AG10803 (cell line): Measurements from ENCODE around the gene SEPTIN7.

ENCODE experiments used
- DNase-seq: peaks from one replicate; pipeline ENCODE4 v3.0.0; 2010; ENCODE audit warnings: low read depth
- H3K4me3 ChIP-seq: 2 replicates; pipeline ENCODE4 v1.5.1; 2011; ENCODE audit warnings: mild to moderate bottlenecking, low read length, control low read depth
- CTCF ChIP-seq: conservative IDR thresholded peaks from 2 replicates; pipeline ENCODE4 v1.5.1; 2011; ENCODE audit warnings: mild to moderate bottlenecking, low read length, control low read depth, inconsistent platforms

SEPTIN7 gene

GRCh38 chr7:35758421-35758820 is 42.4 kb upstream of the SEPTIN7 start:
- no peak for TF ChIP-seq CTCF
- no peak for DNase-seq
- no peak overlapping the region for H3K4me3 ChIP-seq

DNA sequence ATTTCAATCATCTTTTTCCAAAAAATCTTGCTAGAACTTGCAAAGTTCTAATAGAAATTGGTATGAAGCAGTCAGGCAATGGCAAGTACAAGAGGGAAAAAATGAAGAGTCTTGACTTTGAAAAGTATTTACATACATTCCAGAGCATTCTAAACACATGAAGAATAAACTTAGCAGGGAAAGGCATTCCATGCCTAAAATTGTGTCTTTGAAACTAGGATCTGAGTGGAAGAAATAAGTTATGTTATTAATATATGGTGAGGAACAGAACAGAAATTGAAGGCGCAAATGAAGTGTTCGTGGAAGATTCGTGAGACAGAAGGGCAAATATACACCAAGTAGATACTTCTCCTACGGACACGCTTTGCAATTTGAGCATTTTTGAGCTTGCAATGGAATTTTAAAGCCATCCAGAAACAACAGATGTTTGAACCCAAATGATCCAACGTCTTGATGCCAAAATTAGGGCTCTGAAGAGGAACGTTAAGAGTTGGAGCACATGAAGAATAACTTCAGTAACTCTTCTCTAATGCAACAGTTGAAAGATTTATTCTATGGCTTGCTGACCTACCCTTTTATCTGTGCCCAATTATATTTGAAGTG is 40.6 kb upstream of the SEPTIN7 start:
- no peak overlapping the region for H3K4me3 ChIP-seq
- TF ChIP-seq CTCF: no peak
- DNase-seq: peak; percentile 47

DNA sequence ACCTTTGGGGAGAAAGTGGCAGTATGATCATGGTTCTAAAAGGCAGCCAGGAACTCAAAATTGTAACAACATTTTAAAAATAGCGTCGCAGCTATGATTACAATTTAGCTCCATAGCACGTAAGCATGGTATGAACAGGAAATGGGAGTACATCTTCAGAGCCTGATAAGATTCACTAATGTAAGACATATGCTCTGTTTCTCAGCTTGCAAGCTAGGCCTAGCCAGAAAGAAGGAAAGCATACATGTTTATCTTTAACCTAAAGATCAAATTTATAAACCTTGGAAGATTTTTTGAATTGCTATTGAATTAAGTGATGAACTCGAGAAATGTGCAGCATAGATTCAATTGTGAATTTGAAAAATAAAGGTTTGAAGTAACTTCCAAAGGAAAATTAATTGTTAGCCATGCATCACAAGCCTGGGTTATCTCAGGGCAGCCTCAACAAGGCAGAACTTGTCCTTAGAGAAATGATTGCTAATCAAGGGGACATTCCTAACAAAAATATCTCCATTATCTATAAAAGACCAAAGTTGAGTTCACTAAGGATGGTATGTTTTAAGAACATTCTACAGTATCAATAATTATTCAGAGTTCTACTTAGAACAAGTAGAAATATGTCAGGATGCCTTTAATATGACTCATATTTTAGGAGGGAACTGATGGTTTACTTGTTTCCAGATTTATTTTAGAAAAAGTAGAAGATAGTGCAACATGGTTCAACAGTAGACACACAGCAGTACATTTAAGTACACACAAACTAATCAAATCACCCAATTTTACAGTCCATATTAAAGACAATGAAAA is 38.8 kb upstream of the SEPTIN7 start:
- peak; percentile 45 for DNase-seq
- no peak for TF ChIP-seq CTCF
- H3K4me3 ChIP-seq: no peak overlapping the region

DNA sequence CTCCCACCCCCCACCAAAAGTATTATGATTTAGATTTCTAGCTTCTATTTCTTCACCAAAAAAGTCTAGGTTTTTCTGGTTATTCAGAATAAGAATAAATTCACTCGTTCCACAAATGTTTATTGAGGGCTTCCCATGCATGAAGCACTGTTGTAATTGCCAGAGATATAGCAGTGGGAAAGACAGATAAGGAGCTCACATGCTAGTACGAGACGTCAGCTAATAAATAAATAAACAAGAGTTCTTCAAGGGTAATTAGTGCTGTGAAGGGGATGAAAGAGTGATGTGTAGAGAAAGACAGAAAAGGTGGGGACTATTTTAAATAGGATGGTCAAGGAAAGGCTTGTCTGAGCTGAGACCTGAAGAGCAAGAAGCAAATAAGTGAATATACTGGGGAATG is 38.1 kb upstream of the SEPTIN7 start:
- DNase-seq: no peak
- TF ChIP-seq CTCF: no peak
- H3K4me3 ChIP-seq: no peak overlapping the region

DNA sequence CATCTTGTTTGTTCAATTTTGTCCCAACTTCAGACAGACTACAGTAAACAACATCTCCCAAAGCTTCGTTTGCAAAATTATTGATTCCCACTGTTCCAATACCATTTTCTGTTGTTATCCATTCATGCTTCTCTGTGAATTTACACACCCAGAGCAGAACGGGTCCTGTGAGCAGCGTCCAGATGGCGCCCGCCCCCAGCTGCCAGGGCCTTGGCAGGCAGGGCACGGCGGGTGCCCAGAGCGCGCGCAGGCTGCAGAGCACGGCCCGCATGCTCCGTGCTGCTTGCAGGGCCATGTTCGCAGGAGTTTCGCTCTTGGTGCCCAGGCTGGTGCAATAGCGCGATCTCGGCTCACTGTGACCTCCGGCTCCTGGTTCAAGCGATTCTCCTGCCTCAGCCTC is 32.5 kb upstream of the SEPTIN7 start:
- no peak overlapping the region for H3K4me3 ChIP-seq
- no peak for TF ChIP-seq CTCF
- no peak for DNase-seq

DNA sequence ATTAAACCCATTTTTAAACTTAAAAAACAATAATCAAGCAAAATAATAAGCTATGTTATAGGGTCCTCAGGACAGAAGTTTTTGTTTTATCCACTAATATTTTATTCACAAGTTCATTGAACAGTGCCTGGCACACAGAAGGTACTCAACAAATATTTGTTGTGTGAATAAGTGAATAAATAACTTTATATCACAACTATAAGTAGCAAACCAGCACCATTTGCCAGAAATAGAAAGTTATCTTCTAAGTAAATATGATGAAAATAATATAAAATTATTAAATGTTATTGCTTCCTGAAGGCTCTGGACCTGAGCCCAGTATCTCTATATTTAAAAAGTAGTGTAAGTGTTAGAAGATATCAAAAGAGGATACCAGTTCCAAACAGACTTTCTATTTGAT is 29.1 kb upstream of the SEPTIN7 start:
- no peak overlapping the region for H3K4me3 ChIP-seq
- TF ChIP-seq CTCF: no peak
- no peak for DNase-seq

DNA sequence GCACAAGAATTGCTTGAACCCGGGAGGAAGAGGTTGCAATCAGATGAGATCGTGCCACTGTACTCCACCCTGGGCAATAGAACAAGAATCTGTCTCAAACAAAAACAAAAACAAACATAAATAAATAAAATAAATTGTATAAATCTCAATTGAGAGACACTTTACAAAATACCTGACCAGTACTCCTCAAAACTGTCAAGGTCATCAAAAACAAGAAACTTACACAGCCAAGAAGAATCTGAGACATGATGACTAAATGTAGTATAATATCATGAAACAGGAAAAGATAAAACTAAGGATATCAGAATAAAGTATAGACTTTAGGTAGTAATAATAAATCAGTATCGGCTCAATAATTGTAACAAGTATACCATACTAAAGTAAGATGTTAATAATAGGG is 26.9 kb upstream of the SEPTIN7 start:
- H3K4me3 ChIP-seq: no peak overlapping the region
- DNase-seq: no peak
- TF ChIP-seq CTCF: no peak
